ACC112 (cell line): Measurements from ENCODE around the gene SKI.

Source experiments
- H2AFZ ChIP-seq: fragments of 200-600 bp; sonication (generic); one replicate; pipeline ENCODE4 v1.6.0; 2017; ENCODE audit warnings: antibody characterized with exemption, low read length; ENCODE audit not compliant: unreplicated experiment
- H3K27ac ChIP-seq: fragments of 200-600 bp; sonication (generic); 2 replicates; pipeline ENCODE4 v1.5.1; 2014; ENCODE audit warnings: low read depth, mild to moderate bottlenecking, antibody characterized with exemption, low read length, moderate library complexity
- H3K27me3 ChIP-seq: fragments of 200-600 bp; sonication (generic); 2 replicates; pipeline ENCODE4 v1.6.1; 2014; ENCODE audit warnings: mild to moderate bottlenecking, antibody characterized with exemption, low read length, moderate library complexity, mixed read lengths; ENCODE audit not compliant: insufficient read depth
- H3K36me3 ChIP-seq: fragments of 200-600 bp; sonication (generic); 2 replicates; pipeline ENCODE4 v1.6.1; 2016; ENCODE audit warnings: mild to moderate bottlenecking, antibody characterized with exemption, low read length, moderate library complexity, mixed read lengths; ENCODE audit not compliant: insufficient read depth
- H3K4me1 ChIP-seq: fragments of 200-600 bp; sonication (generic); one replicate; pipeline ENCODE4 v1.6.1; 2016; ENCODE audit warnings: low read length, mixed read lengths; ENCODE audit not compliant: insufficient read depth, unreplicated experiment, control insufficient read depth
- H3K4me3 ChIP-seq: fragments of 200-600 bp; sonication (generic); 2 replicates; pipeline ENCODE4 v1.5.1; 2014; ENCODE audit warnings: mild to moderate bottlenecking, low read depth, low read length
- H3K79me2 ChIP-seq: fragments of 200-600 bp; sonication (generic); one replicate; pipeline ENCODE4 v1.6.0; 2016; ENCODE audit warnings: low read length; ENCODE audit not compliant: control insufficient read depth, unreplicated experiment, insufficient read depth

Gene SKI

DNA sequence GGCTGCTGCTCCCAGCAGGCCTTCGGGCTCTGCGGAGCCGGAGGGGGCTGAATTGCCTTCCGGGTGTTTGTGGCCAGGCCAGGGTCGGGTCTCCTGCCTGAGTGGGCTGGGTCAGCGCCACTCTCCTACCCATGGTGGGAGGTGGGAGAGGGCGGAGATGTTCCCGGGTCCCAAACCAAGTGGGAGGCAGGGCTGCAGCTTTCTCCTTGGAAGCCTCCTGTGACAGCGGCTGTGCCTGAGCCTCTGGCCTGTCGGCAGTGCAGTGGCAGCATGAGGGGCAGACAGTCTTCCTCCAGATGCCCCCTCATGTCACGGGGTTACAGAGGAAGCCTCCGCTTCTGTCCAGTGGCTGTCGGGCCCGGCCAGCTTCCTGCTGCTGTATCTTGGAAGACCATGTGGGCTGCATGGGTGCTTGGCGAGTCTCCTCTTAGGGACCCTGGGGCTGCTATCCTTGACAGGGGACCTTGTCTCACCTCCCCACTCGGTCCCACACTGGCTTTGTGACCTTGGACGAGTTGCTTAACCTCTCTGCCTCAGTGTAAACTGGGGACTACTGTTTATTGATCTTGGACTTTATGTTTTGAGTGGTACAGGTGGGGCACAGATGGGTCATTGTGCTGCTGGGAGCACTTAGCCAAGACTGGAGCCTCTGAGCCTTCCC, 4.3 kb downstream of the SKI start:
- peak overlapping the region; percentile 93 for H3K4me3 ChIP-seq
- peaks cover 39% of the 10 kb centered on the region for H3K4me1 ChIP-seq
- H3K79me2 ChIP-seq: peaks cover 82% of the 10 kb centered on the region
- no peaks in the 10 kb centered on the region for H3K36me3 ChIP-seq
- H3K27me3 ChIP-seq: no peaks in the 10 kb centered on the region
- H3K27ac ChIP-seq: peak overlapping the region; percentile 19; the same call in 1 of the 2 replicates
- no peak overlapping the region for H2AFZ ChIP-seq

DNA sequence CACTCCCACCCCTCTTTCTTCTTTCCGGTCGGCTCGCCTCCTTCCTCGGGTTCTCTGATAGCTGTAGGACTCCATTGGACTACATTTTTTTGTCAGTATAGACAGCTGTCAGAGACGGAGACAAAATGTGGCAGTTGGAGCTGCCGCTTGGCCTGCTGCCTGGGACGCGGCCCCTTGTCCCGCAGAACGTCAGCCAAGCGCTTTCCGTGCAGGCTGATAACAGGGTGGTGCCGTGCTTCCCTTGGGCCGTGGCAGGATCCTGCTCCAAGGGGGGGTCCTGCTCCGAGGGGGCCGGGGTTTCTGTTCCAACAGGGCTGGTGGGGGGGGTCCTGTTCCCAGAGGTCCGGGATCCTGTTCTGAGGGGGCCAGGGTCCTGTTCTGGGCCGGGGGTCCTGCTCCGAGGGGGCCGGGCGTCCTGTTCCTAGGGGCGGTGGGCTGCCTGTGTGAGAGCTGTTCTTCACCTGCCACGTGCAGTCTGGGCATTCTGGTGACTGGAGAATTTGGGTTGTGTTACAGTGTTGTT, 4.9 kb downstream of the SKI start:
- no peaks in the 10 kb centered on the region for H3K27me3 ChIP-seq
- H3K27ac ChIP-seq: peak overlapping the region; percentile 73; the same call in 1 of the 2 replicates
- peaks cover 88% of the 10 kb centered on the region for H3K79me2 ChIP-seq
- peaks cover 43% of the 10 kb centered on the region for H3K4me1 ChIP-seq
- no peak overlapping the region for H2AFZ ChIP-seq
- H3K36me3 ChIP-seq: no peaks in the 10 kb centered on the region
- peak overlapping the region; percentile 93 for H3K4me3 ChIP-seq

DNA sequence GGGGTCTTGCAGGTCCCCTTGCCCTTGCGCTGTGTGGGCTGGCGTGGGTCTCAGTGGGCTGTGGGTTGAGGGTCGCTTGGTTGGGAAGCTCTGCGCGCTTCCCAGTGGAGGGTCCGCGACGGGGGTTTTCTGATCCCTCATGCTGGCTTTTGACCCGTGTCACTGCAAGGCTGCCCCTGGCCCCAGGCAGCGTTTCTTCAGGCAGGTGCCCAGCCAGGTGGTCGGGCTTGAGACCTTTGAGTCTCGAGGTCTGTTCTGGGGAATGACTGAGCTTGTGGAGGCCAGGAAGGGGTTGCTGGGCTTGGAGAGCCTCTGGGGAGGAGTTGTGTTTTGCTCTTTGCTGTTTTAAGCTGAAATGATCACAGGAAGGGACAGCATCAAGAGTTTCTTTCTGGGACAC, 5.3 kb downstream of the SKI start:
- H3K4me3 ChIP-seq: peak overlapping the region; percentile 93
- H3K4me1 ChIP-seq: peaks cover 43% of the 10 kb centered on the region
- peak overlapping the region; percentile 73; the same call in 1 of the 2 replicates for H3K27ac ChIP-seq
- no peaks in the 10 kb centered on the region for H3K36me3 ChIP-seq
- H3K79me2 ChIP-seq: peaks cover 93% of the 10 kb centered on the region
- no peaks in the 10 kb centered on the region for H3K27me3 ChIP-seq
- no peak overlapping the region for H2AFZ ChIP-seq

DNA sequence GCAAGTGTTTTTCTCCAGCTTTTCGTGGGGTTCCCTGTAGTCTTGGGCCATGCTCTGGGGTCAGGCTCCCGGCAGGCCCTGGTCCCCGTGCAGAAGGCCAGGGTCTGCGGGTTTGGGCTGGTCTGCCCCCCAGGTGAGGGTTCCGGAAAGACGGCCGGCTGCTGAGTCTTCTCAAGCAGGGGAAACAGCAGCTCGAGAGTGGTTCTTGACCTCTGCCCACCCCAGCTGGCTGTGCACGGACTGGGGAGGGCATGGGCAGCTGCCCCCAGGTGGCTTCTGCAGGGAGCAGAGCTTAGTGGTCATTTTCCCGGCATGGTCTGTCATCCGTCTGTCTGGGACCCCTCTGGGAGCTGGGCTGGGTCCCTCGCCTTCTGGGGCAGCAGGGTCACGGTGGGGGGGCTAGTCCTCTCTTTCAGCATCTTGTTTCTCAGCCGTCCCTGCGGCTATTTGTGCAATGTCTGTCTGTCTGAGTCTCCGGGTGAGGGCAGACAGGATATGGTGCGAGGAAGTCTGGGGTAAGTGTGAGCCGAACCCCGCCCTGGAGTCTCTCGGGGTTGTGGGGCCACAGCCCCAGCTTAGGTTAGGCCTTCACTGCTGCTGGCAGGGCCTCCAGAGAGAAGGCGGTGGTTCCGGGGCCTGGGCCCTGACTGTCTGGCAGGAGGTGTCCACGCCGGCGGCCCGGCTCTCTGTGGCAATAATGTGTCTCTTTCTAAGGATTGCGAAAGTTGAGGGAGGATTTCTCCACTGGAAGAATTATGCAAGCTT, 6.1 kb downstream of the SKI start:
- H3K27ac ChIP-seq: peak overlapping the region; percentile 73

DNA sequence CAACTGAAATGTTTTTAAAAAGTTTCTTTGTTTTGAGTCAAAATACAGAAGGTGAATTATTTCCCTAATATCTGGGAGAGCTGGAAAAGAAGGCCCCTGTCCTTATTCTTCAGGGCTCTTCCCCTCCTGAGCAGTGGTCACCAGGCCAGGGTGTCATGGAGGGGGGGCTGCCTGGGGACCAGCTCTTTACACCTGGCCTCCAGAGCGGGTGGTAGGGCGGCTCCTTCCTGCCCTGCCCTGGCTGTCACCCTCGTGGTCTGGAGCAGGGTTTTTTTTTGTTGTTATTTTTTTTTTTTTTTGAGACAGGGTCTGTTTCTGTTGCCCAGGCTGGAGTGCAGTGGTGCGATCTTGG, 6.6 kb downstream of the SKI start:
- Histone ChIP-seq H3K36me3 (no peaks in the 10 kb centered on the region), H3K4me3 (peak overlapping the region; percentile 27), H3K4me1 (peaks cover 49% of the 10 kb centered on the region), H2AFZ (no peak overlapping the region), H3K27ac (peak overlapping the region; percentile 73), H3K79me2 (peaks cover 94% of the 10 kb centered on the region), H3K27me3 (no peaks in the 10 kb centered on the region)

More for the DNA sequence above, 6.1 kb downstream of the SKI start:
- H3K36me3 ChIP-seq: no peaks in the 10 kb centered on the region
- peaks cover 43% of the 10 kb centered on the region for H3K4me1 ChIP-seq
- H2AFZ ChIP-seq: no peak overlapping the region
- no peaks in the 10 kb centered on the region for H3K27me3 ChIP-seq
- peak overlapping the region; percentile 93 for H3K4me3 ChIP-seq
- peaks cover 94% of the 10 kb centered on the region for H3K79me2 ChIP-seq

DNA sequence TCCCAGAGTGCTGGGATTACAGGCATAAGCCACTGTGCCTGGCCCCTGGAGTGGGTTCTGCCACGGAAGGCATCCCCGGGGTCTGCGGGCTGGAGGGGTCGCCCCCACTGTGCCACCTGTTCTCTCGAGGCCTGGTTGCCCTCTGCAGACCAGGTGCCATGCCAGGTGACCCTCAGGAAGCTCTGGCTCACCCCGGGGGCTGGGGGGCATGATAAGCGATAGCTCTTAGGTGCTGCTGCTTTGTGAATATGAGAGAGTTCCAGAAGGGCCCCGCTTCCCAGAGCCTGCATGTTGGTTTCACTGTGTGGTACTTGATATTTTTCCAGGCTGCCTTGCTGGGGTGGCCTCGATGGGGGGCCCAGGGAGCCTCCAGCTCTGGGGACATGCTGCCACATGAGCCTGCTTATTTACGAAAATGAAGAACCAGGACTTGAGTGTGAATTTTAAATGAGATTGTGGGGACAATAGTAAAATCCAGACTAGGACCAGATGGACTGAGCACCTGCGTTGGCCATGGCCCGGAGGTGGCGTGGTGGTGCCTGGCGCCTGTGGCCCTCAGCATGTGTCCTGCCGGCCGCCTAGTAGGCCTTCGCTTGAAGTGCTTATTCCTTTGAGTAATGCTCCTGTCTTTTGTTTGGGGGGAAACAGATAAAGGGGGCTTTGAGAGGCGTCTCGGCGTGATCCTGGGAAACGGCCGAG, 7.3 kb downstream of the SKI start:
- Histone ChIP-seq H3K4me3 (no peak overlapping the region), H3K79me2 (peaks cover 94% of the 10 kb centered on the region), H3K4me1 (peaks cover 56% of the 10 kb centered on the region), H3K27ac (peak overlapping the region; percentile 73), H2AFZ (no peak overlapping the region), H3K36me3 (no peaks in the 10 kb centered on the region), H3K27me3 (no peaks in the 10 kb centered on the region)

DNA sequence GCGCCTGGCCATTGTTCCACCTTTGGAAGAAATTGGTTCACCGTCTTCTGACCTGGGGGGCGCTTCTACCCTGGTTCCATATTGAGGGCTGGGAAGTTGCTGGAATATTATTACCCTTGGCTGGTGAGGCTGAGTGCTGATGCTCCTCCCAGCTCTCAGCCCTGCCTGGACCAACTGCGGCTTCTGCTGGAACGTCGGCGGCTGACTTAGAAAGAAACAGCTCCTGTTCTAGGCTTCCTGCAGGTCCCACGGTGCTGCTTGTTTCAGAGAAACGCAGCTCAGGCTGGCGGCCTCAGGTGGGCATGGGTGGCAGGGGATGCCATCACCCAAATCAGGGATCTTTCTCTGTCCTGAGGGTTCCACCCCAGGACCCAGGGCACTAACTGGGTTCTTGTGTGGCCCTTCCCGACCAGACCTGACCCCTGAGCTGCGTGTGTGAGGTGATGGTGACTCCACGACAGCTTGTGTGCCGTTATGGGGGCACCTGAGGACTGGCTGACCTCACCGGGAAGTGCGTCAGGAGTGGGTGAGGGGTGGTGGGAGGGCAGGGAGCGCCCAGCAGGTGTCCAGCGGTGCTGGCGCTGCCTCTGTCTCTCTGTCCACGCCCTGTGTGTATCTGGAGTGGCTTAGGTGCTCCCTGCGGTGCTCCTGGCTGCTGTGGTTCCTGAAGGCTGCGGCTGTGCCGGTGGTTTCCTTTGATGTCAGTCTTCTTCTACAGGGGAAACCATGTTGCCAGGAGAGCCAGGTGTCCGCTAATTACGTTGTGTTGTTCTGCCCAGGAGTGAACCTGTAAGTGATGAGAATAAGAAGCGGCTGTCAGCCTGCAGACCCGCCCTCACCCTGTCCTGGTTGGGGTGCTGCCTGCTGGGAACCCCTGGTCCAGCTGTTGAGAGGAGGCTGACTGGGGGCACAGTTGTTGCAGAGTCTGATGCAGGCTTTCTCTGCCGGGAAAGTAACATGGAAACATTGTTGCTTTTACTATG, 8.9 kb downstream of the SKI start:
- no peaks in the 10 kb centered on the region for H3K27me3 ChIP-seq
- H2AFZ ChIP-seq: no peak overlapping the region
- H3K36me3 ChIP-seq: no peaks in the 10 kb centered on the region
- peaks cover 95% of the 10 kb centered on the region for H3K79me2 ChIP-seq
- H3K4me1 ChIP-seq: peaks cover 57% of the 10 kb centered on the region
- no peak overlapping the region for H3K4me3 ChIP-seq
- no peak overlapping the region for H3K27ac ChIP-seq

DNA sequence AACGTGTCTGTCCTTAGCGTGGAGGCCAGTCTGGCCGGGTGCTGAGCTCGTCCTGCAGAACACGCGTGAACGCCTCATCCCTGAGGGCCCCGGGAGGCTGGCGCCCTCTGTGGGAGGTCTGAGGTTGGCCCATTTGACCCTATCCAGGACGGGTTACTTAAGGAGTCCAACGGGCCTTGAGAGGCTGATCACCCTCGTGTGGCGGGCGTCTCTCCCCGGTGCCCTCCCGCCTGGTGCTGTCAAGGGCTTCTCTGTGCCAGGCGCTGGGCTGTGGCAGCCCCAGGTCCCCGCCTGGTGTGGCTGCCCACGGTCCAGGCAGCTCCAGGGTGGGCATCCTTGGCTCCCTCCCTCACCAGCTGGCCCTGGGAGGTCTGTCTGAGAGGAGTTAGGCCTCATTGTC, 9.7 kb downstream of the SKI start:
- Histone ChIP-seq H3K4me1 (peaks cover 50% of the 10 kb centered on the region), H3K79me2 (peaks cover 95% of the 10 kb centered on the region), H3K36me3 (no peaks in the 10 kb centered on the region), H2AFZ (no peak overlapping the region), H3K27me3 (no peaks in the 10 kb centered on the region), H3K4me3 (no peak overlapping the region), H3K27ac (no peak overlapping the region)

DNA sequence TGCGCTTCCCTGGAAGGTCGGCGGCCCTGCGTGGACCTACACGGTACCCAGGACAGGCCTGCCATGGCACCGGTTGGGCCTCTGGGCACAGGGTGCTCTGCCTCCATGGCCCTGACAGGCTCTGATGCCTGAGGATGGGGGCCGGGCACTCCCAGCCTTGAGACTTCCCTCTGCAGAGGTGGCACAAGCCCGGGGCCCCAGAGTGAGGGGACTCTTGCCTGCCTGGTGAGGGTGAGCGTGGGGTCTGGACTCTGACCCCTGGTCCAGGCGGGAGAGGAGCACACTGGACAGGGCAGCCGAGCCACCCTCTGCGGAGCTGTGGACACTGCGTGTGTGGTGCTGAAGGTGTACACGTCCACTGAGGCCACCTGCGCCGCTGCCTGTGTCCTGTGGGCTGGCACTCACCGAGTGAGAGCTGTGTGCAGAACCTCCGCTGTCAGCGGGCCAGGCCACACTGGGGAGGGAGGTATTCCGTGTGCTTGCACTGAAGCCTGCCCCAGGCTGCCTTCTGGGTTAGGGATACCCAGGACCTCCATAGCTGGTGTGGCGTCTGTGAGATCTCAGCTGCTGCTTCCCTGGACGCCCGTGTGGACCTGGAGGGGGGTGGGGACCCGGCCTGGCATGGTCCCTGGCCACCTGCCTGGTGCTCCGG, 10.4 kb downstream of the SKI start:
- peaks cover 43% of the 10 kb centered on the region for H3K4me1 ChIP-seq

More for the DNA sequence above, 10.4 kb downstream of the SKI start:
- Histone ChIP-seq H3K27me3 (no peaks in the 10 kb centered on the region), H3K4me3 (no peak overlapping the region), H3K79me2 (peaks cover 95% of the 10 kb centered on the region), H3K36me3 (no peaks in the 10 kb centered on the region), H3K27ac (no peak overlapping the region), H2AFZ (no peak overlapping the region)
